Endothelial cell of umbilical vein (primary cell): ENCODE measurements around the gene SLC20A1.

Source experiments
- CTCF ChIP-seq, 2 donors: IDR thresholded peaks; 1 replicate in 1 of 2; 2 replicates in 1 of 2; pipeline ENCODE4 v1.5.1; 2011; ENCODE audit warnings: low read length in 2 of 2, mild to moderate bottlenecking in 2 of 2, moderate library complexity in 2 of 2, control low read depth in 1 of 2, inconsistent platforms in 1 of 2, low read depth in 1 of 2; ENCODE audit not compliant: insufficient read depth in 1 of 2; ENCODE audit errors: extremely low read depth in 1 of 2
- JUN ChIP-seq: IDR thresholded peaks from 2 replicates; pipeline ENCODE4 v1.6.1; 2011; ENCODE audit warnings: borderline replicate concordance, low read depth; ENCODE audit not compliant: insufficient read length, insufficient read depth
- POLR2A ChIP-seq: IDR thresholded peaks from 2 replicates; pipeline ENCODE4 v1.6.1; 2012; ENCODE audit warnings: low read depth, mild to moderate bottlenecking, control low read depth, low read length
- TF ChIP-seq, protein P1 (sequence below): IDR thresholded peaks from 2 replicates; pipeline ENCODE4 v1.6.1; 2011; ENCODE audit not compliant: insufficient read depth, insufficient read length

DNA sequence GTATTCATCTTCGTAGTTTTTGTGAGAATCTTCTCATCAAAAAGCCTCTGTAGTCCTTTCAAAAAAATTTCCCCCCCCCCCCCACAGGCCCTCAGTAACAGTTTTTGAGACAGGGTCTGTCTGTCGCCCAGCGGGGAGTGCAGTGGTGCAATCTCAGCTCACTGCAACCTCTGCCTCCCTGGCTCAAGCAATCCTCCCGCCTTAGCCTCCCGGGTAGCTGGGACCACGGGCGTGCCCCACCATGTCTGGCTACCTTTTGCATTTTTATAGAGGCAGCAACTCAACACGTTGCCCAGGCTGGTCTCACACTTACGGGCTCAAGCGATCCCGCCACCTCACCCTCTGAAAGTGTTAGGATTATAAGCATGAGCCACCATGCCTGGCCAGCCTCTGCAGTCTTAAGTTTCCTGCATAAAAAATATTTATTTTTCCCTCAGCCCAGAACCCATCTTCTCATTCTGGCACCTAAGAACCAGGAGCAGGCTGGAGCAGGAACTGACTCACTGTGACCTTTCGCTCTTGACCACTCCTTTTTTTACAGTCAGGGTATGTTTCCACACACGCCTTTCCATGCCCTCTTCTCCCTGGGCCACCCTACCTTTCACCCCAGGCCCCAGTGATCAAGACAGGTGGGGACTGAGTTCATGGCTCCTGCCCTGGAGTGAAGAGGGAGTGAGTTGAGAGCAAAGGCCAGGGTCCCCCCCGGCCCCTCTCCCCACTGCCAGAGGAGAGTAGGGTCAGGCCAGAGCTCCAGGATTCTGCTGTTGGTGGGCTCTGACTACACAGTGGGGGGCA, 42.5 kb downstream of the SLC20A1 start:
- TF ChIP-seq, protein P1, sequence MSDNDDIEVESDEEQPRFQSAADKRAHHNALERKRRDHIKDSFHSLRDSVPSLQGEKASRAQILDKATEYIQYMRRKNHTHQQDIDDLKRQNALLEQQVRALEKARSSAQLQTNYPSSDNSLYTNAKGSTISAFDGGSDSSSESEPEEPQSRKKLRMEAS = no peak
- TF ChIP-seq CTCF (IDR thresholded peaks at IDR 0.05; ENCODE audit: extremely low read depth in 1 of 2, insufficient read depth in 1 of 2, low read depth in 1 of 2, low read length in 2 of 2) = no peak
- no peak for TF ChIP-seq JUN
- TF ChIP-seq POLR2A = no peak
